Measurements from ENCODE around the gene TXNDC15.
A peak's percentile ranks its signal among the peaks of the same experiment; 100 is the strongest.
"Not testable (repeated sequence)": the region's sequence is repeated elsewhere in the genome, so short reads cannot be mapped to it uniquely, and the experiment has no call there.

Gene TXNDC15

GRCh38 chr5:134904610-134905245 lies 30.6 kb downstream of the TXNDC15 start, which contains the start of gene PCBD2:
Gene PCBD2, plus strand, starts transcription at chr5:134905131. Its CDS starts 9 bp downstream, at chr5:134905140.
- DNase-seq (ENCODE audit: low spot score) = peak; percentile 91
- TF ChIP-seq CTCF (IDR thresholded peaks at IDR 0.05; ENCODE audit: extremely low read depth, missing control alignments) = peak; percentile 94

- TF ChIP-seq CTCF (IDR thresholded peaks at IDR 0.05; ENCODE audit: extremely low read depth, missing control alignments) = peak; percentile 32
- DNase-seq (ENCODE audit: low spot score) = peak; percentile 66
Measured at GRCh38 chr5:134905246-134905996, 31.2 kb downstream of the TXNDC15 start.

GRCh38 chr5:134906811-134907210 lies 32.6 kb downstream of the TXNDC15 start:
- DNase-seq (ENCODE audit: low spot score) = no peak
- TF ChIP-seq CTCF (IDR thresholded peaks at IDR 0.05; ENCODE audit: extremely low read depth, missing control alignments) = no peak

- not testable (repeated sequence) for DNase-seq (ENCODE audit: low spot score)
Measured at GRCh38 chr5:134910752-134911151, 36.6 kb downstream of the TXNDC15 start.

GRCh38 chr5:134911285-134912206 lies 37.4 kb downstream of the TXNDC15 start:
- no peak for TF ChIP-seq CTCF (IDR thresholded peaks at IDR 0.05; ENCODE audit: extremely low read depth, missing control alignments)
- DNase-seq (ENCODE audit: low spot score) = no peak

GRCh38 chr5:134913254-134913653 lies 39.1 kb downstream of the TXNDC15 start:
- TF ChIP-seq CTCF (IDR thresholded peaks at IDR 0.05; ENCODE audit: extremely low read depth, missing control alignments) = no peak
- no peak for DNase-seq (ENCODE audit: low spot score)

- no peak for DNase-seq (ENCODE audit: low spot score)
- no peak for TF ChIP-seq CTCF (IDR thresholded peaks at IDR 0.05; ENCODE audit: extremely low read depth, missing control alignments)
Measured at GRCh38 chr5:134913795-134914194, 39.6 kb downstream of the TXNDC15 start.

All from GM20000 (cell line).